Stimulated activated CD8-positive, alpha-beta memory T cell treated with anti-CD3 and anti-CD28 coated beads, Interleukin-15, amount 100 ng/mL, for 48 hours (primary cell): ENCODE measurements around the gene HPS5.

ENCODE experiments used
- DNase-seq, 2 donors: peaks; one replicate each; pipeline ENCODE4 v3.0.0-alpha.2; 2020; ENCODE audit warnings: low read depth in 2 of 2

Gene HPS5

DNA sequence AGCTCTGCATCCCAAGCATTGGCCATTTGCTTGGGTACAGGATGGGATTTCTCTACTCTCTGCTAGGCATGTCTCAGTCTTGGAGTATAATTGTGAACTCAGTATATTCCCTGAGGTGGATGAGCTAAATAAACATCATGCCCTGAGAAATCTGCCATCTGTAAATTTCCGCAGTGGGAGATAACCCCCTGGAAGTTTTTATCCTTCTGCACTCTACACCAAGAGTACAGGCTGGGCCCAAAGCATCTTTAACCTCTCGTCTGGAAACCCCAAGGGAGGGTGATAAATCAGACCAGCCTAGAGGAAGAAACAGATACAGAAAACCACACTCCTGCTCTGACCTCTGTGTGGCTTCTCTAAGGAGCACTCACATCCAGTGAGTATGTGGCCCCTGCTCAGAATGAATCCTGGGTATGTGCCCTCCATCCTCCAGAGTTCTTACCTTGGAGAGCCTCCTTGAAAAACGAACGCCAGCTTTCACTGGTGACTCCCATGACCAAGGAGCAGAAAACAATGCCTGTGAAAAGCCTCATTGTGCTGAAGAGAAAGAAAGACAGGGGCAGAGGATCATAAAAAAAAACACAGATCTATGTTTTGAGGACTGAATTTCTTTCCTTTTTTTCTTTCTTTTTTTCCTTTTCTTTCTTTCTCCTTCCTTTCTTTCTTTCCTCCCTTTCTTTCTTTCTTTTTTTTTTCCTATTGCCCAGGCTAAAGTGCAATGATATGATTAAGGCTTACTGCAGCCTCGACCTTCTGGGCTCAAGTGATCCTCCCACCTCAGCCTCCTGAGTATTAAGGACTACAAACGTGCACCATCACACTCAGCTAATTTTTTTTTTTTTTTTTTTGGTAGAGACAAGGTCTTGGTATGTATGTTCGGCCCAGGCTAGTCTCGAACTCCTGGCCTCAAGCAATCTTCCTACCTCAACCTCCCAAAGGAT is 86.3 kb downstream of the HPS5 start:
- no peak for DNase-seq

GRCh38 chr11:18233912-18234311 is 88.0 kb downstream of the HPS5 start:
- no peak for DNase-seq

DNA sequence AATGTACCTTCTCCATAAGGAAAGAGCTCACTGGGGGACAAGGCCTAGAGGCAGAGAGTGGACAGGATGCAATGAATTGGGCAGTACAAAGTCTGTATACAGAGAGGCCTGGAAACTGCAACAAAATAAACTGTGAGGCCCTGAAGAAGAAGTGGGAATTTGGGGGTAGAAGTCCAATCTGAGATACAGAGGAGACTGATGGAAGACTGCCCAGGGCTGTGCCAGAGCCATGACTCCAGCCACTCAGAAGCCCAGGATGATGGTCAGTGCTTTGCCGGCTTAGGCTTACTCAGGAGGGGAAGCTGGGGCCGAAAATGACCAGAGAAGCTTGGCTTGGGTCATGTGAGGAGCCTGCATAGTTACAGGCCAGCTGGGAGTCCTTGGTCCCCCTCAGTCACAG is 91.1 kb downstream of the HPS5 start:
- no peak for DNase-seq

DNA sequence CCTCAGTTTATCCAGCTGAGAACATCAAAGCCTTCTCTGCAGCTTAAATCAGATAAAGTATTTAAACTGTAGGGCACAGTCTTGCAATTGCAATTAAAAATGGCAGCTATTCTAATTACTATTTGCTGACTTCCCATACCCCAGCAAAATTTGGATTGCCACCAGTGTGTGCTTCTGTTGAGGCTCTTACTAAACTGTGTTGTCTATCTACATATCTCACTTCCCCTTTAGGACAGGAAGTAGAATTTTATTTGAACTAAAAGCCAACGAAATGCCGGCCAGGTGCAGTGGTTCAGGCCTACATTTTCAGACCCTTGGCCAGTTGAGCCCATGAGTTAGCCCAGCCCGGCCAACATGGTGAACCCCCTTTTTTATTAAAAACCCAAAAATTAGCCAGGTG is 92.4 kb downstream of the HPS5 start:
- DNase-seq, result no peak
